ENCODE data around the gene C14orf132.

GRCh38 chr14:96105926-96106441 is 66.8 kb downstream of the C14orf132 start:
- no peak for TF ChIP-seq CTCF (IDR thresholded peaks at IDR 0.05)
- TF ChIP-seq POLR2A (IDR thresholded peaks at IDR 0.05; ENCODE audit: low read depth), result no peak
- peak in 1 of 2 donors; percentile 24 for TF ChIP-seq POLR2AphosphoS5 (IDR thresholded peaks at IDR 0.05)

Measured in esophagus muscularis mucosa (tissue), 3 donors.